Coronary artery (tissue), 2 donors: ENCODE measurements around the gene ATP11A.

ENCODE experiments used
- DNase-seq: peaks from one replicate; pipeline ENCODE4 v3.0.0-alpha.2; 2017; ENCODE audit warnings: low spot score
- H3K27ac ChIP-seq, 2 donors: fragments of 200-600 bp; sonication (generic); one replicate each; pipeline ENCODE4 v1.5.1; 2016 to 2019
- H3K4me3 ChIP-seq: fragments of 200-600 bp; sonication (generic); 2 replicates; pipeline ENCODE4 v1.5.1; 2016; ENCODE audit warnings: mild to moderate bottlenecking, moderate library complexity
- CTCF ChIP-seq: fragments of 200-600 bp; sonication (generic); IDR thresholded peaks from one replicate; pipeline ENCODE4 v1.5.1; 2019; ENCODE audit warnings: antibody characterized with exemption

Gene ATP11A

GRCh38 chr13:112718318-112718717 is 28.5 kb downstream of the ATP11A start:
- H3K4me3 ChIP-seq = no peak overlapping the region
- H3K27ac ChIP-seq = no peak overlapping the region
- DNase-seq = no peak
- no peak for TF ChIP-seq CTCF

GRCh38 chr13:112719016-112719415 is 29.2 kb downstream of the ATP11A start:
- Histone ChIP-seq H3K27ac (no peak overlapping the region), H3K4me3 (no peak overlapping the region)
- no peak for TF ChIP-seq CTCF
- no peak for DNase-seq

- no peak for TF ChIP-seq CTCF
- Histone ChIP-seq H3K27ac (no peak overlapping the region), H3K4me3 (no peak overlapping the region)
- no peak for DNase-seq
Observed at GRCh38 chr13:112719556-112719955, 29.7 kb downstream of the ATP11A start.

GRCh38 chr13:112720251-112720650 is 30.4 kb downstream of the ATP11A start:
- no peak for DNase-seq

GRCh38 chr13:112720814-112721197 is 31.0 kb downstream of the ATP11A start:
- no peak for TF ChIP-seq CTCF
- DNase-seq = no peak
- Histone ChIP-seq H3K27ac (peak overlapping the region in 1 of 2 donors; percentile 88), H3K4me3 (no peak overlapping the region)

More at GRCh38 chr13:112720251-112720650, 30.4 kb downstream of the ATP11A start:
- no peak for TF ChIP-seq CTCF
- Histone ChIP-seq H3K4me3 (no peak overlapping the region), H3K27ac (no peak overlapping the region)

GRCh38 chr13:112721198-112722104 is 31.6 kb downstream of the ATP11A start:
- no peak for DNase-seq
- H3K4me3 ChIP-seq = no peak overlapping the region
- TF ChIP-seq CTCF = no peak
- H3K27ac ChIP-seq = peak overlapping the region; percentile 53 to 88
